SK-N-SH treated with all-trans-retinoic acid at 6 μM for 48 hours (cell line): Measurements from ENCODE around the gene FNTB.

Source experiments
- ARNTL ChIP-seq: fragments of 450-650 bp; formaldehyde crosslinking; IDR thresholded peaks from 2 replicates; pipeline ENCODE4 v1.5.0; 2020; ENCODE audit warnings: low read depth, mild to moderate bottlenecking, moderate library complexity, borderline replicate concordance
- ESRRG ChIP-seq: fragments of 250-450 bp; sonication (Bioruptor Pico); IDR thresholded peaks from 2 replicates; pipeline ENCODE4 v1.6.1; 2021; ENCODE audit warnings: mild to moderate bottlenecking
- ISL1 ChIP-seq: fragments of 250-450 bp; sonication (Bioruptor Pico); IDR thresholded peaks from 2 replicates; pipeline ENCODE4 v2.1.2; 2022; ENCODE audit warnings: mild to moderate bottlenecking, moderate library complexity
- ZC3H10 ChIP-seq: fragments of 250-450 bp; sonication (Bioruptor Pico); IDR thresholded peaks from 2 replicates; pipeline ENCODE4 v1.5.1; 2021; ENCODE audit warnings: mild to moderate bottlenecking, moderate library complexity
- TF ChIP-seq, protein P1 (sequence below): fragments of 250-450 bp; sonication (Bioruptor Pico); IDR thresholded peaks from 2 replicates; pipeline ENCODE4 v1.5.1; 2020; ENCODE audit warnings: low read depth, mild to moderate bottlenecking, moderate library complexity
- TF ChIP-seq, protein P2 (sequence below): fragments of 250-450 bp; sonication (Bioruptor Pico); IDR thresholded peaks from 2 replicates; pipeline ENCODE4 v1.5.0; 2020; ENCODE audit warnings: mild to moderate bottlenecking, moderate library complexity
- TF ChIP-seq, protein P3 (sequence below): fragments of 250-450 bp; sonication (Bioruptor Pico); IDR thresholded peaks from 2 replicates; pipeline ENCODE4 v1.8.0; 2020; ENCODE audit warnings: mild to moderate bottlenecking, moderate library complexity, borderline replicate concordance

DNA sequence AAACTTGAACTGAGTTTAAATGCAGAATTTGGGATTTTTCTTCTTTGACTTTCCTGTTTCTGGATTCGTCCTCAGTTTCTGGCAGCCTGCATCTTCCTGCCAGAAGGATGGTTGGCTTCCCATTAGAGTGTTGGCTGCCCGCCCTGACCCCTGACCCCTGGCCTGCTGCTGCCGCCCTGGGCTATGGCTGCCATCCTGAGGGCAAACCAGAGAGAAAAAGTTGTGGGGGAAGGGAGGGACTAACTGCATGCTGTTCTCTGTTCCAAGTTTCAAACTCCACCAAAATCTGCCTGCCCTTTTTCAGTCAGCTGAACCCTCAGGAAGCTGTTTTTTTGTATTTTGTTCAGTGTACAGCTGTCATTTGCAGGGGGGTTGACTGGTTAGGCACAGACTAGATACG, 48.4 kb downstream of the FNTB start:
- TF ChIP-seq, protein P1, sequence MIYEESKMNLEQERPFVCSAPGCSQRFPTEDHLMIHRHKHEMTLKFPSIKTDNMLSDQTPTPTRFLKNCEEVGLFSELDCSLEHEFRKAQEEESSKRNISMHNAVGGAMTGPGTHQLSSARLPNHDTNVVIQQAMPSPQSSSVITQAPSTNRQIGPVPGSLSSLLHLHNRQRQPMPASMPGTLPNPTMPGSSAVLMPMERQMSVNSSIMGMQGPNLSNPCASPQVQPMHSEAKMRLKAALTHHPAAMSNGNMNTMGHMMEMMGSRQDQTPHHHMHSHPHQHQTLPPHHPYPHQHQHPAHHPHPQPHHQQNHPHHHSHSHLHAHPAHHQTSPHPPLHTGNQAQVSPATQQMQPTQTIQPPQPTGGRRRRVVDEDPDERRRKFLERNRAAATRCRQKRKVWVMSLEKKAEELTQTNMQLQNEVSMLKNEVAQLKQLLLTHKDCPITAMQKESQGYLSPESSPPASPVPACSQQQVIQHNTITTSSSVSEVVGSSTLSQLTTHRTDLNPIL (CRISPR knock-in tag) = no peak
- TF ChIP-seq ZC3H10 (no peak), ARNTL (CRISPR knock-in tag) (no peak), ISL1 (CRISPR knock-in tag) (no peak), ESRRG (no peak)
- TF ChIP-seq, protein P2, sequence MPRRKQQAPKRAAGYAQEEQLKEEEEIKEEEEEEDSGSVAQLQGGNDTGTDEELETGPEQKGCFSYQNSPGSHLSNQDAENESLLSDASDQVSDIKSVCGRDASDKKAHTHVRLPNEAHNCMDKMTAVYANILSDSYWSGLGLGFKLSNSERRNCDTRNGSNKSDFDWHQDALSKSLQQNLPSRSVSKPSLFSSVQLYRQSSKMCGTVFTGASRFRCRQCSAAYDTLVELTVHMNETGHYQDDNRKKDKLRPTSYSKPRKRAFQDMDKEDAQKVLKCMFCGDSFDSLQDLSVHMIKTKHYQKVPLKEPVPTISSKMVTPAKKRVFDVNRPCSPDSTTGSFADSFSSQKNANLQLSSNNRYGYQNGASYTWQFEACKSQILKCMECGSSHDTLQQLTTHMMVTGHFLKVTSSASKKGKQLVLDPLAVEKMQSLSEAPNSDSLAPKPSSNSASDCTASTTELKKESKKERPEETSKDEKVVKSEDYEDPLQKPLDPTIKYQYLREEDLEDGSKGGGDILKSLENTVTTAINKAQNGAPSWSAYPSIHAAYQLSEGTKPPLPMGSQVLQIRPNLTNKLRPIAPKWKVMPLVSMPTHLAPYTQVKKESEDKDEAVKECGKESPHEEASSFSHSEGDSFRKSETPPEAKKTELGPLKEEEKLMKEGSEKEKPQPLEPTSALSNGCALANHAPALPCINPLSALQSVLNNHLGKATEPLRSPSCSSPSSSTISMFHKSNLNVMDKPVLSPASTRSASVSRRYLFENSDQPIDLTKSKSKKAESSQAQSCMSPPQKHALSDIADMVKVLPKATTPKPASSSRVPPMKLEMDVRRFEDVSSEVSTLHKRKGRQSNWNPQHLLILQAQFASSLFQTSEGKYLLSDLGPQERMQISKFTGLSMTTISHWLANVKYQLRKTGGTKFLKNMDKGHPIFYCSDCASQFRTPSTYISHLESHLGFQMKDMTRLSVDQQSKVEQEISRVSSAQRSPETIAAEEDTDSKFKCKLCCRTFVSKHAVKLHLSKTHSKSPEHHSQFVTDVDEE (CRISPR knock-in tag) = no peak
- TF ChIP-seq, protein P3, sequence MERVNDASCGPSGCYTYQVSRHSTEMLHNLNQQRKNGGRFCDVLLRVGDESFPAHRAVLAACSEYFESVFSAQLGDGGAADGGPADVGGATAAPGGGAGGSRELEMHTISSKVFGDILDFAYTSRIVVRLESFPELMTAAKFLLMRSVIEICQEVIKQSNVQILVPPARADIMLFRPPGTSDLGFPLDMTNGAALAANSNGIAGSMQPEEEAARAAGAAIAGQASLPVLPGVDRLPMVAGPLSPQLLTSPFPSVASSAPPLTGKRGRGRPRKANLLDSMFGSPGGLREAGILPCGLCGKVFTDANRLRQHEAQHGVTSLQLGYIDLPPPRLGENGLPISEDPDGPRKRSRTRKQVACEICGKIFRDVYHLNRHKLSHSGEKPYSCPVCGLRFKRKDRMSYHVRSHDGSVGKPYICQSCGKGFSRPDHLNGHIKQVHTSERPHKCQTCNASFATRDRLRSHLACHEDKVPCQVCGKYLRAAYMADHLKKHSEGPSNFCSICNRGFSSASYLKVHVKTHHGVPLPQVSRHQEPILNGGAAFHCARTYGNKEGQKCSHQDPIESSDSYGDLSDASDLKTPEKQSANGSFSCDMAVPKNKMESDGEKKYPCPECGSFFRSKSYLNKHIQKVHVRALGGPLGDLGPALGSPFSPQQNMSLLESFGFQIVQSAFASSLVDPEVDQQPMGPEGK (CRISPR knock-in tag) = no peak
